ENCODE data around the gene SPRYD7. TPM values are rescaled to one million over a fixed set of nuclear protein-coding genes. Genes with fewer than 3 reads are reported as not detected.
A peak's percentile ranks its signal among the peaks of the same experiment; 100 is the strongest.
"Not testable (repeated sequence)": the region's sequence is repeated elsewhere in the genome, so short reads cannot be mapped to it uniquely, and the experiment has no call there.

Gene SPRYD7
- total RNA-seq, 1 experiment from 2014 or later = 4.4 TPM

GRCh38 chr13:49933511-49933910 lies 2.6 kb downstream of the SPRYD7 start:
- DNase-seq (ENCODE audit: low spot score) = no peak

DNA sequence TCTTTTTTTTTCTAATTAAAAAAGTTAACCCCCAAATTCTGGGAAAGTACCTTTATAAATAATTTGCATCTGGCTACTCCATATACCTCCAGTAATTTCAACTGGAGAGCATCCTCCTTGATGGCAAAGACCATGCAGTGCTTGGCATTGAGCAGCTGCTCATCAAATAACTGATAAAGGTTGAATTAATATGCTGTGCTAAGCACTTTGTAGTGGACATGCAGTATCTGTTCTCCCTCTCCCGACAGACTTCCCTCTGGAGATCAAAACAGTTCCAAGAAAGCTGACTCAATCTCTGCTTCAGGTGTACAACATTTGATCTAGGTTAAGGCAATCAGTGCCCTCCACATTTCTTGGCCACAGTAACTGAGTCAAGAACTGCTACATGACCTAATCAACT lies 3.3 kb downstream of the SPRYD7 start:
- DNase-seq (ENCODE audit: low spot score) = no peak

DNA sequence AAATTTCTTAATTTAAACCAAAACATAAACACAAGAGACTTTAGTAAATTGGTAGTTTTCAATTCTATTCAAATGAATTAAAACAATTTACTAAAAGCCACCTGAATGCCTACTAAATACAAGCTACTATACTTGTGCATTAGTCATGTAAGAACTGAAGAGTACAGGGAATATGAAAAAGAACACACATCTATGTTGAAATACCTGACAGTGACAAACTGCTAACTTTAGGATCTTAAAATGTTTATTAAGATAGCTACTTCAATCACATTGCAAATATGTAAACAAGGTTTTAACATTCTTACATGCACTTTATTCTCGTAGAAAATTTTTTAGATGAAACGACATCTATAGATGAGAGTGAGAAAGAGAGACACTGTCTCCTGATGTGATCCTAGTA lies 4.1 kb downstream of the SPRYD7 start:
- no peak for DNase-seq (ENCODE audit: low spot score)

- no peak for DNase-seq (ENCODE audit: low spot score)
Measured at GRCh38 chr13:49927755-49928154, 8.4 kb downstream of the SPRYD7 start.

DNA sequence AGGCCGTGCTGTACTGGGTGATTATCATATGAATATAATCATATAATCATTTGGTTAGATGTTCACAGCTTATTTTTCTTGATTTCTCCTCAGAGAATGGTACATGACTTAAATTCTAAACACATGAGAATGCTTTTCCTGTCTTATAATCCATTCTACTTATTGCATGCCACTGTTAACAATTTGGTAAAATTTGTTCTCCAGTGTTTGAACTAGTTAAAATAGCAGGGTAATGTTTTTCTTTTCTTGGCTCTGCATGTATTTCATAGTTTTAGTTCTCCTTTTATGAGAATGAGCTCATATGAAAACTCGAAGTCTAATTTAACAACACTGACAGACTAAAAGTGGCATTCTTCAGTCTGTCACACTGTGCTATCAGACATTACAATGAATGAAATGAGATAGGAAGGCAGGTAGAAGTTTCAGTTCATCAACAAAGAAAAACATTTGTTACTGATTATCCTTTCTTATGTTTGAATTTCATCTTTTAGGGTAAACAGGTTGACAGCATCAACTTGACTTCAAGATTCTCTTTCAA lies 10.2 kb downstream of the SPRYD7 start:
- DNase-seq (ENCODE audit: low spot score) = no peak

- no peak for DNase-seq (ENCODE audit: low spot score)
Measured at GRCh38 chr13:49922301-49922700, 13.8 kb downstream of the SPRYD7 start.

GRCh38 chr13:49920969-49921368 lies 15.2 kb downstream of the SPRYD7 start:
- not testable (repeated sequence) for DNase-seq (ENCODE audit: low spot score)

DNA sequence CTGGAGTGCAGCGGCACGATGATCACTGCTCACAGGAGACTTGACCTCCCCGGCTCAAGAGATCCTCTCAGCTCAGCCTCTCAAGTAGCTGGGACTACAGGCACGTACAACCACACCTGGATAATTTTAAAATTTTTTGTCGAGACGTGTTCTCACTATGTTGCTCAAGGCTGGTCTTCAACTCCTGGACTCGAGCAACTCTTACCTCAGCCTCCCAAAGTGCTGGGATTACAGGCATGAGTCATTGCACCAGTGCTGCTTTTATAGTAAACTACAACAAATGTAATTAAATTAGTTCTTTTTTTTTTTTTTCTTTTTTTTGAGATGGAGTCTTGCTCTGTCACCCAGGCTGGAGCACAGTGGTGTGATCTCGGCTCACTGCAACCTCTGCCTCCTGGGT lies 18.0 kb downstream of the SPRYD7 start:
- DNase-seq (ENCODE audit: low spot score) = not testable (repeated sequence)

- DNase-seq (ENCODE audit: low spot score) = no peak
Measured at GRCh38 chr13:49914947-49915346, 21.2 kb downstream of the SPRYD7 start.

- DNase-seq (ENCODE audit: low spot score) = peak; percentile 37
Measured at GRCh38 chr13:49908637-49909036, 27.5 kb downstream of the SPRYD7 start.

GRCh38 chr13:49904729-49905456 lies 31.2 kb downstream of the SPRYD7 start:
- no peak for DNase-seq (ENCODE audit: low spot score)

GRCh38 chr13:49898792-49899191 lies 37.3 kb downstream of the SPRYD7 start:
- no peak for DNase-seq (ENCODE audit: low spot score)

DNA sequence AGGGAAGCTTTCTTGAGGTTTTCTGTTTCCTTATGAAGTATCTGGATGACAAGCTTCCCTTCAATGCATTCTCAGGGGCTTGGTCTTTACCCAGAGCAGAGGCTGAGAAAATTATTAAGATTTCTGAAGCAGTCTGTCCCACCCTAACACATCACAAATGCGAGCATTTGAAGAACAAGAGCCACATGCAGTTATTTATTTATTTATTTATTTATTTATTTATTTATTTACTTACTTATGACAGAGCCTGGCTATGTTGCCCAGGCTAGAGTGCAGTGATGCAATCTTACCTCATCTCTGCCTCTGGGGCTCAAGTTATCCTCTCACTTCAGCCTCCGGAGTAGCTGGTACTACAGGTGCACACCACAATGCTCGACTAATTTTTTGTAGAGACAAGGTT lies 38.4 kb downstream of the SPRYD7 start:
- DNase-seq (ENCODE audit: low spot score) = no peak

- DNase-seq (ENCODE audit: low spot score) = no peak
Measured at GRCh38 chr13:49895826-49896225, 40.3 kb downstream of the SPRYD7 start.

GRCh38 chr13:49893591-49893990 lies 42.5 kb downstream of the SPRYD7 start:
- no peak for DNase-seq (ENCODE audit: low spot score)

GRCh38 chr13:49890376-49890775 lies 45.8 kb downstream of the SPRYD7 start:
- DNase-seq (ENCODE audit: low spot score) = no peak

GRCh38 chr13:49878682-49879081 lies 57.5 kb downstream of the SPRYD7 start:
- no peak for DNase-seq (ENCODE audit: low spot score)

DNA sequence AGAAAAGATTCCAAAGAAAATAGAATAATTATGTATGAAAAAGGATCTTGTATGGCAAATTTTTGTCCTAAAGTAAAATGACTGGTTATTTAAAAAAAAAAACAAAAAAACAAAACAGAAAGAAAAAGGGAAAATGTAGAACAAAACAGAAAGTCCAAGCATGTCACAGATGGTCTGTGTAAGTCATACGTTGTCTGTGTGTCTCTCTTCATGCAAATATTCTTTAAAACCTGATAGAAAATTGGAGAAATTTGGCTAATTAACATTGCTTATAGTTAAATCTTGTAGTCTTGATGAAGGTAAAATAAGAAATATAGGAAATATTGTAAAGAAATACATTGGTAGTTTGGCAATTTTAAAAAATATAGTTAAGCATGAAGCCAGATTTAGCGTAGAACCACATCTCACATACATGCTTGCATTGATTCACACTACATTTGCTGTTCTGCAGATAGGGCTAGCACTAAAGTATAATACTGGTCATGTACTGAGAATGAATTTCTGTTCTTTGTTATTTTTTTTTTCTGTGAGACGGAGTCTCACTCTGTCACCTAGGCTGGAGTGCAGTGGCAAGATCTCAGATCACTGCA lies 58.4 kb downstream of the SPRYD7 start:
- no peak for DNase-seq (ENCODE audit: low spot score)

- no peak for DNase-seq (ENCODE audit: low spot score)
Measured at GRCh38 chr13:49874430-49874829, 61.7 kb downstream of the SPRYD7 start.

DNA sequence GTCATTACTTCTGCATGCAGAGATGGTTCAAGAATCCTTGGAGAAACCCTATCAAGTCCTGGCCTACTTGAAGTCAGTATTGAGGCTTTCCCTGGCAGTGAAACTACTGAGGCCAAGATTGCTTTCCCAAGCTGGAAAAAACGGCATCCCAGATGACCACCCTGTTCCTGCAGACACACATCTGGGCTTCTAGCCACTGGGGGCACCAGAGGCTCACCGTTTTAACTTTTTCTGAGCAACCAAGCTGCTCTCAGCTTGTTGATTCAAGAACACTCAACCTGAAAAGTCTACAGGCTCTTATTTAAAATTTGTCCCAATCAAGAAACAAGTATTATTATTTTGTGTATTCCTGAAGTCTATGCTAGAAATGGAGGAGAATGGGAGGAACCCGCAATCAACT lies 66.6 kb downstream of the SPRYD7 start:
- peak; percentile 61 for DNase-seq (ENCODE audit: low spot score)

DNA sequence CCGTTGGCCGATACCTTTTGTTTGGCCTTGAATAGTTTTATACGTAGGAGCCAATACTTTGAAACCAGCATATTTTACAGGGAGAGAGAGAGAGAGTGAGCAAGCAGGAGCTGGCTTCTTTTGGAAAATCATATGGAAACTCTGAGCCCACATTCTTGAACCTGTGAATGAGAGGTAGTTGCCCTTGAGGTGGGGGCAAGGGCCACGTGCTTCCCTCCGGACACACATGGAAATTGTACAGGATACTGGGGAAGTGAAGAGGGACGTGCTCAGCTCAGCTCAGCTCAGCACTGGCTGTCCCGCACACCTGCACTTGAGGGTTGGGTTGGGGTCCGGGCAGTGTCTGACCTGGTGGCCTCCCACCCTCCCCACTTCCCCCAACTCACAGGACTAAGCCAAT lies 68.3 kb downstream of the SPRYD7 start:
- DNase-seq (ENCODE audit: low spot score) = no peak

DNA sequence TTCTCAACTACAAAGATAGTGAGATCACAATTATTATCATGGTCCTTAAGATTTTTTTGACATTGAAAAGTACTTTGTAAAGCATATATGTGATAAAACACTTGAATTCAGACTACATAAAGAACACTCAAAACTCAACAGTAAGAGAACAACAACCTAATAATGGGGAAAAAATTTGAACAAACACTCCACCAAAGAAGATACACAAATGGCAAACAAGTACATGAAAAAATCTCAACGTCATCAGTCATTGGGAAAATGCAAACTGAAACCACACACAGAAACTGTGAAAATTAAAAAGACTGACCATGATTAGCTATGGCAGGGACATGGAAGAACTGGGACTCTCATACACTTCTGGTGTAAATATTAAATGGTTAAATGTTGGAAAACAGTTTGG lies 70.9 kb downstream of the SPRYD7 start:
- no peak for DNase-seq (ENCODE audit: low spot score)

- no peak for DNase-seq (ENCODE audit: low spot score)
Measured at GRCh38 chr13:49864509-49864908, 71.6 kb downstream of the SPRYD7 start.

All from HT-29 (cell line).